Esophagus (tissue), 2 donors: ENCODE data around the gene PROZ. TPM values are rescaled to one million over a fixed set of nuclear protein-coding genes. Genes with fewer than 3 reads are reported as not detected.
"Not testable (repeated sequence)": the region's sequence is repeated elsewhere in the genome, so short reads cannot be mapped to it uniquely, and the experiment has no call there.

ENCODE experiments used
- H3K27ac ChIP-seq, 2 donors: one replicate each; pipeline ENCODE4 v1.5.1; 2013; ENCODE audit warnings: low read depth in 2 of 2, mild to moderate bottlenecking in 2 of 2, inconsistent platforms in 1 of 2, low read length in 1 of 2, moderate library complexity in 1 of 2
- H3K27me3 ChIP-seq, 2 donors: one replicate each; pipeline ENCODE4 v1.6.1; 2013; ENCODE audit warnings: low read length in 2 of 2, control low read depth in 1 of 2, mild to moderate bottlenecking in 1 of 2; ENCODE audit not compliant: insufficient read depth in 2 of 2, control insufficient read depth in 1 of 2
- H3K36me3 ChIP-seq, 2 donors: one replicate each; pipeline ENCODE4 v1.6.1; 2013; ENCODE audit warnings: low read length in 1 of 2; ENCODE audit not compliant: control insufficient read depth in 2 of 2, insufficient read depth in 2 of 2
- H3K4me1 ChIP-seq, 2 donors: one replicate each; pipeline ENCODE4 v1.6.1; 2013; ENCODE audit warnings: low read length in 1 of 2; ENCODE audit not compliant: control insufficient read depth in 2 of 2, insufficient read depth in 2 of 2
- H3K4me3 ChIP-seq, 2 donors: one replicate each; pipeline ENCODE4 v1.5.1; 2013; ENCODE audit warnings: low read length in 2 of 2, mild to moderate bottlenecking in 2 of 2, low read depth in 1 of 2, moderate library complexity in 1 of 2
- H3K9me3 ChIP-seq, 2 donors: one replicate each; pipeline ENCODE4 v1.6.1; 2013; ENCODE audit warnings: mild to moderate bottlenecking in 2 of 2, low read depth in 1 of 2, low read length in 1 of 2, moderate library complexity in 1 of 2; ENCODE audit not compliant: control insufficient read depth in 2 of 2, insufficient read depth in 1 of 2
- WGBS, 2 donors: extraction: QIAGEN DNeasy Blood & Tissue Kit; methylation state at CpG; one replicate each; pipeline ENCODE4 v1.1.7; 2013; 5-methylcytosine and 5-hydroxymethylcytosine counted together
- polyA plus RNA-seq, 2 donors: library from polyadenylated mRNA; stranded (reverse); fragments of 200-250 nt; gene quantifications; one replicate each; pipeline ENCODE4 v1.2.3, GENCODE V29; 2013
- donor health status: healthy with polysubstance abuse.
- donor health status: Bipolar disorder and iron deficiency.

The PROZ gene
- polyA plus RNA-seq, 2 donors: not detected

DNA sequence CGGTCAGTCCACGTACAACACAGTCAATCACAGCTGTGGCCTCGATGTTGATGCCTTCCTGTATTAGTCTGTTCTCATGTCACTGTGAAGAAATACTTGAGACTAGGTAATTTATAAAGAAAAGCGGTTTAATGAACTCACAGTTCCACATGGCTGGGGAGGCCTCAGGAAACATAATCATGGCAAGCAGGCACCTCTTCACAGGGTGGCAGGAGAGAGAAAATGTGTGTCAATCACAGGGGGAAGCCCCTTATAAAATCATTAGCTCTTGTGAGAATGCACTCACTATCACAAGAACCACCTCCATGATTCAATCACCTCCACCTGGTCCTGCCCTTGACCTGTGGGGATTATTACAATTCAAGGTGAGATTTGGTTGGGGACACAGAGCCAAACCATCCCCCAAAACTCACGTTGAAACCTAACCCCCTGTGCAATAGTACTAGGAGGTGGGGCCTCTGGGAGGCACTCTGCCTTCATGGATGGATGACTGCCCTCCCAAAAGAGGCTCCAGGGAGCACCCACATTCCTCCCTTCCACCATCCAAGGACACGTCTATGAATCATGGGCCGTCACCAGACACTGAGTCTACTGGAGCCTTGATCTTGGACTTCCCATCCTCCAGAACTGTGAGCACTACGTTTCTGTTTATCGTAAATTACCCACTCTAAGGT is 2.3 kb upstream of the PROZ start:
- 89 to 90% methylated on average over 9 of the region's 9 CpGs for WGBS, 2 donors
- Histone ChIP-seq H3K4me1 (peaks cover 0 to 8% of the 10 kb centered on the region in 2 donors), H3K4me3 (no peak overlapping the region), H3K9me3 (no peaks in the 10 kb centered on the region), H3K27me3 (no peaks in the 10 kb centered on the region), H3K36me3 (no peaks in the 10 kb centered on the region), H3K27ac (no peak overlapping the region)

DNA sequence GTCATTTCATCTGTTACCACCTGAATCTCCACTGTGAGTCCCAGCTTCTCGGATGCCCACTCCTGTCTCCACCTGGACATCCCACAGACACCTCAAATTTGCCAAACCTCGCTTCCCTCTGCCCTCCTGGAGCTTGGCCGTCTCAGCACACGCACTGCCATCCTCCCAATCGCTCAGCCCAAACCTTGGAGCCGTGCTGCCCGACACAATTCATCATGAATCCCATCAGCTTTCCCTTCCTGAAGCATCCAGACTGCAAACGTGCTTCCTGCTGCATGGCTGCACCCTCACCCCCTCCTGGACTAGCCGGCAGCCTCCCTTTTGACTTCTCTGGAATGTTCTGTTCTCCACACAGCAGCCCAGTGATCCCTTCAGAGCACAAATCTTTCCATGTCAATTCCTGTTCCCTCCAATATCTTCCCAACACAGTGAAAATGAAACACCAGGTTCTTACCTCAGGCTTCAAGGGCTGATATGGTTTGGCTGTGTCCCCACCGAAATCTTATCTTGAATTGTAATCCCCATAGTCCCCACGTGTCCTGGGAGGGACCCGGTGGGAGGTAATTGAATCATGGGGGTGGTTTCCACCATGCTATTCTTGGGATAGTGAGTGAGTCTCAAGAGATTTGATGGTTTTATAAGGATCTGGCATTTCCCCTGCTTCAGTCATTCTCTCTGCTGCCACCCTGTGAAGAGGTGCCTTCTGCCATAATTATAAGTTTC is 1.1 kb upstream of the PROZ start:
- WGBS, 2 donors: 71 to 72% methylated on average over 12 of the region's 12 CpGs
- Histone ChIP-seq H3K9me3 (no peaks in the 10 kb centered on the region), H3K27me3 (no peaks in the 10 kb centered on the region), H3K4me1 (peaks cover 0 to 8% of the 10 kb centered on the region in 2 donors), H3K27ac (no peak overlapping the region), H3K4me3 (no peak overlapping the region), H3K36me3 (no peaks in the 10 kb centered on the region)

GRCh38 chr13:113158946-113159345 is 498 bp downstream of the PROZ start:
- Histone ChIP-seq H3K27me3 (no peaks in the 10 kb centered on the region), H3K4me1 (peaks cover 0 to 3% of the 10 kb centered on the region in 2 donors)
- WGBS, 2 donors: 76 to 77% methylated on average over 6 to 7 of the region's 7 CpGs

GRCh38 chr13:113159701-113160100 is 1.3 kb downstream of the PROZ start:
- Histone ChIP-seq H3K4me1 (peaks cover 0 to 3% of the 10 kb centered on the region in 2 donors), H3K9me3 (peaks cover 0 to 2% of the 10 kb centered on the region in 2 donors), H3K27me3 (no peaks in the 10 kb centered on the region), H3K36me3 (no peaks in the 10 kb centered on the region), H3K4me3 (no peak overlapping the region), H3K27ac (no peak overlapping the region)
- 86 to 87% methylated on average over 20 of the region's 20 CpGs for WGBS, 2 donors

More at GRCh38 chr13:113158946-113159345, 498 bp downstream of the PROZ start:
- H3K4me3 ChIP-seq: no peak overlapping the region
- peaks cover 0 to 2% of the 10 kb centered on the region in 2 donors for H3K9me3 ChIP-seq
- no peaks in the 10 kb centered on the region for H3K36me3 ChIP-seq
- H3K27ac ChIP-seq: no peak overlapping the region

- H3K9me3 ChIP-seq: peaks cover 0 to 2% of the 10 kb centered on the region in 2 donors
- no peak overlapping the region for H3K4me3 ChIP-seq
- H3K27me3 ChIP-seq: no peaks in the 10 kb centered on the region
- 71 to 73% methylated on average over 12 of the region's 12 CpGs for WGBS, 2 donors
- H3K36me3 ChIP-seq: no peaks in the 10 kb centered on the region
- peaks cover 0 to 3% of the 10 kb centered on the region in 2 donors for H3K4me1 ChIP-seq
- H3K27ac ChIP-seq: no peak overlapping the region
Measured at GRCh38 chr13:113160983-113161382, 2.5 kb downstream of the PROZ start.

DNA sequence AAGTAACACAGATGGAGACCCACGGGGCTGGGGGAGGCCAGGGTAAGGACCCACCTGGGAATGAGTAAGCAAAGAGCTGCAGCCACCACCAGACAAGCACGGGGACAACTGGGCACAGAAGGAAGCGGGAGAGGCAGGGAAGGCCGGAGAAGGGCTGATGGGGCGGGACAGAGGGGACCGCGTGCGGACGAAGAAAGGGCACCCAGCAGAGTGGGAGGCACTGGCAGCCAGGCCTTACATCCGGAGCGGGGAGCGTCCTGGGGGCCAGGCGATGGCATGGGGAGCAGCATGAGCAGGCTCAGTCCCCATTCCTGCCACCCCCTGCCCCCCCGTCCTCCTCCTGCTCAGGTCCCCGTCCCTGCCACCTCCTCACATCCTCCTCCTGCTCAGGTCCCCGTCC is 3.0 kb downstream of the PROZ start:
- Histone ChIP-seq H3K36me3 (no peaks in the 10 kb centered on the region), H3K27ac (no peak overlapping the region), H3K27me3 (no peaks in the 10 kb centered on the region), H3K4me3 (no peak overlapping the region), H3K9me3 (peaks cover 0 to 2% of the 10 kb centered on the region in 2 donors), H3K4me1 (peaks cover 0 to 3% of the 10 kb centered on the region in 2 donors)
- WGBS, 2 donors: 35 to 59% methylated on average over 14 to 16 of the region's 16 CpGs

DNA sequence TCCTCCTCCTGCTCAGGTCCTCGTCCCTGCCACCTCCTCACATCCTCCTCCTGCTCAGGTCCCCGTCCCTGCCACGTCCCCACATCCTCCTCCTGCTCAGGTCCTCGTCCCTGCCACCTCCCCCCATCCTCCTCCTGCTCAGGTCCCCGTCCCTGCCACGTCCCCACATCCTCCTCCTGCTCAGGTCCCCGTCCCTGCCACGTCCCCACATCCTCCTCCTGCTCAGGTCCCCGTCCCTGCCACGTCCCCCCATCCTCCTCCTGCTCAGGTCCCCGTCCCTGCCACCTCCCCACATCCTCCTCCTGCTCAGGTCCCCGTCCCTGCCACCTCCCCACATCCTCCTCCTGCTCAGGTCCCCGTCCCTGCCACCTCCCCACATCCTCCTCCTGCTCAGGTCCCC is 3.5 kb downstream of the PROZ start:
- H3K4me3 ChIP-seq, H3K9me3 ChIP-seq, H3K4me1 ChIP-seq, H3K36me3 ChIP-seq, H3K27me3 ChIP-seq, H3K27ac ChIP-seq: not testable (repeated sequence)
- WGBS, 2 donors: 27 to 38% methylated on average over 8 to 11 of the region's 13 CpGs

GRCh38 chr13:113162783-113163685 is 4.6 kb downstream of the PROZ start:
- H3K36me3 ChIP-seq: no peaks in the 10 kb centered on the region
- H3K9me3 ChIP-seq: peaks cover 0 to 2% of the 10 kb centered on the region in 2 donors
- H3K27me3 ChIP-seq: no peaks in the 10 kb centered on the region
- no peak overlapping the region for H3K27ac ChIP-seq
- H3K4me3 ChIP-seq: no peak overlapping the region
- WGBS, 2 donors: 28 to 31% methylated on average over 25 of the region's 25 CpGs
- H3K4me1 ChIP-seq: peaks cover 0 to 3% of the 10 kb centered on the region in 2 donors

DNA sequence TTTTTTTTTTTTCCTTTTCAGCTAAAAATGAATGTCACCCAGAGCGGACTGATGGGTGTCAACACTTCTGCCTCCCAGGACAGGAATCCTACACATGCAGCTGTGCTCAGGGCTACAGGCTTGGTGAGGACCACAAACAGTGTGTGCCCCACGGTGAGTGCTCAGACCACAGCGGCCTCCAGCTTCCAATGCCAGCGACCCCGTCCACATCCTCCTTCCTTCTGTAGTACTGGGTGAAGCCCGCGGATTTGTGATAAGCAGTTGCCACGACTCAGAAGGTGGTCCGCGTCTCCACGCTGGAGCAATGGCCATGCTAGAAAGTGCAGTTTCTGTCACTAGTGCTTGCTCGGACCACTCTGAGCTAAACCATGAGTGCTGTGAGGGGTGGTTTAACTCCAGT is 6.0 kb downstream of the PROZ start:
- WGBS, 2 donors: 77 to 87% methylated on average over 12 of the region's 12 CpGs
- no peak overlapping the region for H3K4me3 ChIP-seq
- no peaks in the 10 kb centered on the region for H3K27me3 ChIP-seq
- H3K36me3 ChIP-seq: no peaks in the 10 kb centered on the region
- peaks cover 0 to 2% of the 10 kb centered on the region in 2 donors for H3K9me3 ChIP-seq
- H3K4me1 ChIP-seq: peaks cover 0 to 3% of the 10 kb centered on the region in 2 donors
- no peak overlapping the region for H3K27ac ChIP-seq
